ENCODE results near the gene NRXN3. TPM values are rescaled to one million over a fixed set of nuclear protein-coding genes. Genes with fewer than 3 reads are reported as not detected.

Gene NRXN3
- polyA plus RNA-seq, 1 donor from 2014 or later, result 110 TPM

- H3K36me3 ChIP-seq (ENCODE audit: insufficient read depth, low read length), result no peaks in the 10 kb centered on the region
- H3K9ac ChIP-seq (ENCODE audit: low read length), result no peak overlapping the region
- no peaks in the 10 kb centered on the region for H4K20me1 ChIP-seq (ENCODE audit: insufficient read depth)
- H3K4me2 ChIP-seq (ENCODE audit: low read length), result no peak overlapping the region
- no peak overlapping the region for H3K4me3 ChIP-seq (ENCODE audit: low read length)
- no peaks in the 10 kb centered on the region for H3K9me2 ChIP-seq (ENCODE audit: insufficient read depth, low read length)
- H3K79me2 ChIP-seq (replicated peaks; ENCODE audit: insufficient read depth, low read length), result peaks cover 3% of the 10 kb centered on the region
- no peak overlapping the region for H3K27ac ChIP-seq (ENCODE audit: low read length)
- H3F3A ChIP-seq (ENCODE audit: insufficient read depth, low read length, poor library complexity, severe bottlenecking), result no peaks in the 10 kb centered on the region
- no peaks in the 10 kb centered on the region for H3K27me3 ChIP-seq (ENCODE audit: insufficient read depth, low read depth, low read length)
- H3K9me3 ChIP-seq (ENCODE audit: low read length), result no peaks in the 10 kb centered on the region
- H2AFZ ChIP-seq (ENCODE audit: low read depth, low read length), result no peak overlapping the region
- TF ChIP-seq REST (IDR thresholded peaks at IDR 0.05; ENCODE audit: borderline replicate concordance), result no peak
- no peak for TF ChIP-seq RAD21 (conservative IDR thresholded peaks at IDR 0.05)
- no peak for TF ChIP-seq MXI1 (conservative IDR thresholded peaks at IDR 0.05; ENCODE audit: poor library complexity, severe bottlenecking)
- TF ChIP-seq SMC3 (conservative IDR thresholded peaks at IDR 0.05; ENCODE audit: poor library complexity), result no peak
- TF ChIP-seq POLR2AphosphoS5 (IDR thresholded peaks at IDR 0.05), result no peak
- TF ChIP-seq CTCF (IDR thresholded peaks at IDR 0.05; ENCODE audit: poor library complexity, severe bottlenecking), result no peak
- no peak for TF ChIP-seq EP300 (conservative IDR thresholded peaks at IDR 0.05; ENCODE audit: poor library complexity, severe bottlenecking)
- TF ChIP-seq TAF1 (IDR thresholded peaks at IDR 0.05; ENCODE audit: low read depth), result no peak
- TF ChIP-seq EZH2 (IDR thresholded peaks at IDR 0.05; ENCODE audit: borderline replicate concordance, insufficient read depth, low read length, poor library complexity, severe bottlenecking), result no peak
These were observed 235.1 kb downstream of the NRXN3 start for GRCh38 chr14:78405079-78405856.

GRCh38 chr14:78412475-78412874 is 242.3 kb downstream of the NRXN3 start:
- no peak overlapping the region for H3K4me3 ChIP-seq (ENCODE audit: low read length)
- no peak overlapping the region for H3K4me2 ChIP-seq (ENCODE audit: low read length)
- TF ChIP-seq REST (IDR thresholded peaks at IDR 0.05; ENCODE audit: borderline replicate concordance) (no peak), RAD21 (conservative IDR thresholded peaks at IDR 0.05) (no peak), MXI1 (conservative IDR thresholded peaks at IDR 0.05; ENCODE audit: poor library complexity, severe bottlenecking) (no peak), TAF1 (IDR thresholded peaks at IDR 0.05; ENCODE audit: low read depth) (no peak)
- H4K20me1 ChIP-seq (ENCODE audit: insufficient read depth), result no peaks in the 10 kb centered on the region
- H3K9ac ChIP-seq (ENCODE audit: low read length), result no peak overlapping the region
- no peaks in the 10 kb centered on the region for H3K27me3 ChIP-seq (ENCODE audit: insufficient read depth, low read depth, low read length)
- no peaks in the 10 kb centered on the region for H3K9me3 ChIP-seq (ENCODE audit: low read length)
- H3K27ac ChIP-seq (ENCODE audit: low read length), result no peak overlapping the region
- no peaks in the 10 kb centered on the region for H3F3A ChIP-seq (ENCODE audit: insufficient read depth, low read length, poor library complexity, severe bottlenecking)
- no peaks in the 10 kb centered on the region for H3K36me3 ChIP-seq (ENCODE audit: insufficient read depth, low read length)
- H3K79me2 ChIP-seq (replicated peaks; ENCODE audit: insufficient read depth, low read length), result no peaks in the 10 kb centered on the region
- no peak overlapping the region for H2AFZ ChIP-seq (ENCODE audit: low read depth, low read length)
- H3K9me2 ChIP-seq (ENCODE audit: insufficient read depth, low read length), result no peaks in the 10 kb centered on the region
